Subcutaneous abdominal adipose tissue (tissue), 5 donors: ENCODE measurements around the gene UPP2.

Source experiments
- H3K27ac ChIP-seq: one replicate; pipeline ENCODE4 v1.7.0; 2013; ENCODE audit warnings: low read depth, mild to moderate bottlenecking, inconsistent platforms, low read length, moderate library complexity
- H3K27me3 ChIP-seq, 5 donors: one replicate each; pipeline ENCODE4 v1.7.0; 2013; ENCODE audit warnings: low read length in 5 of 5, inconsistent platforms in 1 of 5; ENCODE audit not compliant: control insufficient read depth in 5 of 5, insufficient read depth in 4 of 5
- H3K36me3 ChIP-seq, 5 donors: one replicate each; pipeline ENCODE4 v1.7.0; 2013; ENCODE audit warnings: low read length in 5 of 5; ENCODE audit not compliant: control insufficient read depth in 5 of 5, insufficient read depth in 5 of 5
- H3K4me1 ChIP-seq, 5 donors: one replicate each; pipeline ENCODE4 v1.7.0; 2013; ENCODE audit warnings: low read length in 5 of 5, mild to moderate bottlenecking in 3 of 5, moderate library complexity in 1 of 5; ENCODE audit not compliant: control insufficient read depth in 5 of 5, insufficient read depth in 5 of 5
- H3K4me3 ChIP-seq, 5 donors: one replicate each; pipeline ENCODE4 v1.7.0; 2013; ENCODE audit warnings: low read length in 5 of 5, low read depth in 1 of 5
- H3K9ac ChIP-seq, 5 donors: one replicate each; pipeline ENCODE4 v1.7.0; 2013; ENCODE audit warnings: low read length in 5 of 5, mild to moderate bottlenecking in 4 of 5, moderate library complexity in 3 of 5
- H3K9me3 ChIP-seq, 5 donors: one replicate each; pipeline ENCODE4 v1.7.0; 2013; ENCODE audit warnings: low read length in 5 of 5; ENCODE audit not compliant: control insufficient read depth in 5 of 5
- donor health status: healthy.
- donor health status: healthy.
- donor health status: healthy.
- donor health status: healthy.
- donor health status: healthy.

Gene UPP2

GRCh38 chr2:158134055-158134454 is 32.4 kb downstream of the UPP2 start:
- Histone ChIP-seq H3K27ac (no peak overlapping the region), H3K9ac (no peak overlapping the region), H3K4me1 (peaks cover 0 to 15% (median 4%) of the 10 kb centered on the region in 5 donors), H3K27me3 (no peaks in the 10 kb centered on the region), H3K36me3 (no peaks in the 10 kb centered on the region), H3K4me3 (no peak overlapping the region), H3K9me3 (no peaks in the 10 kb centered on the region)

DNA sequence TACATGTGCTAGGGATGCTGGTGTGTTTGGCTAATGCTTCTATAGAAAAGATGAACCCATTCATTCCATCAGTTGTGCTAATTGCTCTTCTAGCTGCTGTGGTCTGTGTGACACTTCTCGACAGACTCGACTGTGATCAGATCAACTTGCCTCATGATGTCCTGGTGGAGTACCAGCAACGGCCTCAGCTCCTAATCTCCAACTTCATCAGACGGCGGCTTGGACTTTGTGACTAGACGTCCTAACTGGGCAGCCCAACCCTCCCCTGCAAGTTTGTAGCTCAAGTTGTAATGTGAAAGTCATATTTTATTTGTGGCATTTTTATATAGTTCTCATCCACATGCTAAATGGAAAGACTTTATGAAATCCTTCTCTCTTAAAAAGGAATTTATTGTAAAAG is 33.0 kb downstream of the UPP2 start:
- H3K27me3 ChIP-seq: no peaks in the 10 kb centered on the region
- no peaks in the 10 kb centered on the region for H3K9me3 ChIP-seq
- no peak overlapping the region for H3K27ac ChIP-seq
- H3K4me3 ChIP-seq: no peak overlapping the region
- no peak overlapping the region for H3K9ac ChIP-seq
- H3K36me3 ChIP-seq: no peaks in the 10 kb centered on the region
- H3K4me1 ChIP-seq: peaks cover 0 to 15% (median 4%) of the 10 kb centered on the region in 5 donors

DNA sequence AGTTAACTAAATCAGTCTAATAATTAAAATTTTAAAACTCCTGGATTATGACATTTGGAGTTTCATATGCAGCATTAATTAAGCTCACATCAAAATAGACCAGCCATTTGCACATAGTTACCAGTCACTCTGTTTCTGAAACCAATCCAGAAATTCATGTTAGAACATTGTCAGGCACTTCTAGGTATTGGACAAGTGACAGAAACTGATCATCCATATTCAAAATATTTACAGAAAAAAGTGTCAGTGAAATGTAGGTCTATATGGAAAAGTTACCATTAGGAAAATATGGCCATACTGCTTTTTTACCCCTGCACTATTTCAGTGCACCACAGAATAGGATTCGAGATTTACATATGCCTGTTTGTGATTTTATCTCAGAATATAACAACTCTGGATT is 33.4 kb downstream of the UPP2 start:
- H3K9me3 ChIP-seq: no peaks in the 10 kb centered on the region
- no peaks in the 10 kb centered on the region for H3K36me3 ChIP-seq
- H3K9ac ChIP-seq: no peak overlapping the region
- H3K4me1 ChIP-seq: peaks cover 0 to 15% (median 4%) of the 10 kb centered on the region in 5 donors
- H3K27ac ChIP-seq: no peak overlapping the region
- H3K4me3 ChIP-seq: no peak overlapping the region
- no peaks in the 10 kb centered on the region for H3K27me3 ChIP-seq

DNA sequence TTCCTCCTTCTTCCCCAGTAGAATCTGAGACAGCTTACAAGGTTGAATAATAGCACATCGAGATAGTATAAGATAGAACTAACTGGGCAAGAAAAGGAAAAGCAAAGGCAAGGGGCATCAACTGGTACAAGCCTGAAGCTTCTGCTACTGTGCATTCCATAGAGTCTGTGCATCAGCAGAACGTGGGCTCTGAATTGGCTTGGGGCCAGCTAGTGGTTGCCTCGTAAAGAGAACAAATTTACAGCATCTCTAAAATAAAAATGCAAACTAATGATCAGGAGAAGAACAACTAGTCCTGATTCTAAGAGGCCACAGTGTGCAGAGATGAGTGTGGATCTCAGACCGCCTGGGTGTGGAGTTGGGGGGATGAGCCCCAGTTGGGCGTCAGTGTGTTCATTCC is 36.6 kb downstream of the UPP2 start:
- Histone ChIP-seq H3K9ac (no peak overlapping the region), H3K36me3 (no peaks in the 10 kb centered on the region), H3K27me3 (no peaks in the 10 kb centered on the region), H3K4me1 (peaks cover 0 to 8% (median 0%) of the 10 kb centered on the region in 5 donors), H3K4me3 (no peak overlapping the region), H3K9me3 (no peaks in the 10 kb centered on the region), H3K27ac (no peak overlapping the region)

- H3K36me3 ChIP-seq: no peaks in the 10 kb centered on the region
- no peak overlapping the region for H3K9ac ChIP-seq
- no peak overlapping the region for H3K27ac ChIP-seq
- H3K4me1 ChIP-seq: peaks cover 0 to 22% (median 13%) of the 10 kb centered on the region in 5 donors
- no peak overlapping the region for H3K4me3 ChIP-seq
- H3K27me3 ChIP-seq: no peaks in the 10 kb centered on the region
- H3K9me3 ChIP-seq: no peaks in the 10 kb centered on the region
Measured at GRCh38 chr2:158140201-158140600, 38.5 kb downstream of the UPP2 start.

DNA sequence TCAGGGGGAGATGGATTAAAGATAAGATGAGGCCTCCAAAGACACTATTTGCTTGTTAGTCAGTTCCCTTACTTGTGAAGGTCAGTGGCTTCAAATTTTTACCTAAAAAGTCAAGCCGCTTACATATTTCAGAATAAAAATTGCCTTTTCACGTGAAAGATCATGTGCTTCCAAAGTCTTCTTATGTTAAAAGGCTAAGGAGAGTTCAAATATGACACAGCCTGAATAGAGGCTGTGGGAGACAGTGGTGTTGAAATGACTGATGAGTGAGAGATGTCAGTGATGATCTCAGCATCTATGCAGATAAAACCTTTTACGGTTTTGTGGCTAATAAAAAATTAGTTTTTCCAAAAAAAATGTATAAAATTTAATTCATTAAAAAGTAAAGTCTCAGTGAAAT is 40.5 kb downstream of the UPP2 start:
- Histone ChIP-seq H3K27ac (no peak overlapping the region), H3K4me1 (peaks cover 0 to 22% (median 13%) of the 10 kb centered on the region in 5 donors), H3K27me3 (no peaks in the 10 kb centered on the region), H3K36me3 (no peaks in the 10 kb centered on the region), H3K9ac (no peak overlapping the region), H3K4me3 (no peak overlapping the region), H3K9me3 (no peaks in the 10 kb centered on the region)

DNA sequence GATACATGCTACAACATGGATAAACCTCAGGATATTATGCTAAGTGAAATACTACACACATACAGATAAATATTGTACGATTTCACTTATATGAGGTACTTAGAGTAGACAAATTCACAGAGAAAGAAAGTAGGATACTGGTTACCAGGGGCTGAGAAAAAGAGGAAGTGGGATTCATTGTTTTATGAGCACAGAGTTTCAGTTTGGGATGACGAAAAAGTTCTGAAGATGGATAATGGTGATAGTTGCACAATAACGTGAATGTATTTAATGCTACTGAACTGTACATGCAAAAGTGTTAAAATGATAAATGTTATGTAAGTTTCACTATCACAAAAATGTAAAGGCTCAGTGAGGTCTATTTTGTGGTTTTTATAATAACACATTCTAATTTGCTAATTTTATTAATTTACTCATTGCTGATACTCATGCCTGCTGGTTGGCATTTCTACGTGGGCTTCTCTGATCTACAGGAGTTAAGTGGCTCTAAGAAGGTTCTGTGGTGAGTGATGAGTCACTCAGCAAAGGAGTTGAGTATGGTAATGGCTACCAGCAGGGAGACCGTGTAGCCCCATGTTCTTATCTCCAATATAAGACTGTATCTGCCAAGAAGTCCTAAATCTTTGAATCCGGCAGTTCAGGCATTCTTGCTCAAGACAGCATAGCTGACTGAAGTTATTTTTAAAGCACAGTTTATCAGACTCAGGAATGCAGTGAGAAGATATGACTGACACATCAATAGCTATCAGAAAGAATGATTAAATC is 41.1 kb downstream of the UPP2 start:
- no peaks in the 10 kb centered on the region for H3K27me3 ChIP-seq
- no peaks in the 10 kb centered on the region for H3K9me3 ChIP-seq
- no peak overlapping the region for H3K4me3 ChIP-seq
- peaks cover 0 to 22% (median 13%) of the 10 kb centered on the region in 5 donors for H3K4me1 ChIP-seq
- no peak overlapping the region for H3K9ac ChIP-seq
- H3K27ac ChIP-seq: no peak overlapping the region
- no peaks in the 10 kb centered on the region for H3K36me3 ChIP-seq

DNA sequence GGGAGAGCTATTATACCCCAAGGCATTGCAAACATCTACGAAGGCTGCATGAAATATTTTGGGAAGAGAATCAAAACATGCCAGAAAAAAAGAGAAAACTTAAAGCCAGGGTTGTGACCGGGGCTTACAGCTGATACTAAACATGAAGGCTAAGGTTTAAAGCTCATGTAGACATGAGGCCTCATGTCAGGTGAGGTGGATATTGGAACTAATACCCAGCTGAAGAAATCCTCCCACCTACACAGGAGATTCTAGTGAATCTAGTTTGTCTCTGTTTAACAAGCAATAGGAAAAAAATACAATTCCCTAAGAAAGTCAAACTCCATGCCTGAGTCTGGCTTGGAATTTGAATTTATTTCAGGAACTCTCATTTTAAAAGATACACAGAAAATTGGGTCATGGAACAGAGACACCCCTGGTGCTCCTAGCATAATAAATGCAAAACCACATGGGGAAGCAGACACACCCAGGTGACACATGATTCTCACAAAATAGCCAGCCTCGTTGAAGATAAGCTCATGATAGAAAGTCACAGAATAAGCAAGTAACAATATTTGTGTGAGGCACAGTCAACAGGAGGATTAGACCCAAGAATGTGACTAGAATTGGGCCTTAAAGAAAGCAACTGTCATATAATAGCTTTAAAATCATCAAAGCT is 42.2 kb downstream of the UPP2 start:
- H3K9ac ChIP-seq: no peak overlapping the region
- no peaks in the 10 kb centered on the region for H3K36me3 ChIP-seq

DNA sequence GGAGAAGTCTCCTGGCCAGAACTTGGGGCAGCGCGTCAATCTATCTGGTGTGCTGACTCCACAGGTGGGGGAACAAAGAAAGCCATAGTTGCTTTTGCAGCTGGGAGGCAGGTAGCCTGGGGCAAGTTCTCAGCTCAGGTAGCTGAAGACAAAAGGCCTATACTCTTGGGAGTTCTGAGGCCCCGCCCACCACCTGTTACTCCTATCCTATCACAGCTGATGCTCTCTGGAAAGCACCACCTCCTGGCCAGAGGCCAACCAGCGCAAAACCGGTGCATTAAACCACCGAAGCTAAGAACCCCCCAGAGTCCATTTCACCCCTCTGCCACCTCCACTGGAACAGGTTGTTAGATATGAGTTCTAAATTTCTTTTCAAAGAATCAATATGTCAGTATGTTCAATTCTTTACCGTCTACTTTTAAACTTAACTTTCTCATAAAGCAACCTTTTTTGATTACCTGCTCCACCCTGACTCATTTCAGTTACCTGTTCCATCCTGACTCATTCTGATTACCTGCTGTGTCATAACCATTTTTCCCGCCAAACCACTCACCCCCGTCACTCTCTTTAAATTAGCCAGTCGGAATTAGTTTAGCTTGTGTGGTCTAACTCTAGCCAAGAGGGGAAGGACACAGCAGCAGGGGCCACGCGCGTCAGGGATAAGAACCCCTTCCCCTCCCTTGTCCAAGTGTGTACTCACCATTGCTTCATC is 43.4 kb downstream of the UPP2 start:
- no peaks in the 10 kb centered on the region for H3K9me3 ChIP-seq
- peaks cover 0 to 22% (median 13%) of the 10 kb centered on the region in 5 donors for H3K4me1 ChIP-seq
- H3K4me3 ChIP-seq: no peak overlapping the region
- H3K27ac ChIP-seq: no peak overlapping the region
- no peaks in the 10 kb centered on the region for H3K36me3 ChIP-seq
- H3K27me3 ChIP-seq: no peaks in the 10 kb centered on the region
- H3K9ac ChIP-seq: no peak overlapping the region

More for the DNA sequence above, 42.2 kb downstream of the UPP2 start:
- Histone ChIP-seq H3K27ac (no peak overlapping the region), H3K4me3 (no peak overlapping the region), H3K9me3 (no peaks in the 10 kb centered on the region), H3K27me3 (no peaks in the 10 kb centered on the region), H3K4me1 (peaks cover 0 to 22% (median 13%) of the 10 kb centered on the region in 5 donors)
